GM23248 (cell line): ENCODE measurements around the gene ATF2. TPM values are rescaled to one million over a fixed set of nuclear protein-coding genes. Genes with fewer than 3 reads are reported as not detected.

Source experiments
- DNase-seq: peaks from one replicate; pipeline ENCODE4 v3.0.0-alpha.2; 2015
- H2AFZ ChIP-seq: fragments of 200-600 bp; sonication (generic); 2 replicates; pipeline ENCODE4 v1.6.1; 2016; ENCODE audit warnings: antibody characterized with exemption
- H3F3A ChIP-seq: fragments of 200-600 bp; sonication (generic); 2 replicates; pipeline ENCODE4 v1.6.1; 2016; ENCODE audit warnings: mild to moderate bottlenecking, antibody characterized with exemption, mixed run types; ENCODE audit not compliant: insufficient read depth
- H3K27ac ChIP-seq: fragments of 200-600 bp; sonication (generic); 2 replicates; pipeline ENCODE4 v1.5.1; 2016; ENCODE audit warnings: mild to moderate bottlenecking
- H3K27me3 ChIP-seq: fragments of 200-600 bp; sonication (generic); replicated peaks from 2 replicates; pipeline ENCODE4 v1.6.1; 2016; ENCODE audit warnings: mild to moderate bottlenecking; ENCODE audit not compliant: insufficient read depth
- H3K36me3 ChIP-seq: fragments of 200-600 bp; sonication (generic); 2 replicates; pipeline ENCODE4 v1.6.1; 2016; ENCODE audit warnings: low read depth, mild to moderate bottlenecking
- H3K4me1 ChIP-seq: fragments of 200-600 bp; sonication (generic); 2 replicates; pipeline ENCODE4 v1.6.1; 2016; ENCODE audit warnings: mild to moderate bottlenecking; ENCODE audit not compliant: insufficient read depth
- H3K4me2 ChIP-seq: fragments of 200-600 bp; sonication (generic); one replicate; pipeline ENCODE4 v1.6.1; 2016; ENCODE audit warnings: mild to moderate bottlenecking; ENCODE audit not compliant: unreplicated experiment
- H3K4me3 ChIP-seq: fragments of 200-600 bp; sonication (generic); 2 replicates; pipeline ENCODE4 v1.5.1; 2016; ENCODE audit warnings: mild to moderate bottlenecking
- H3K79me2 ChIP-seq: fragments of 200-600 bp; sonication (generic); 2 replicates; pipeline ENCODE4 v1.6.1; 2016; ENCODE audit warnings: mild to moderate bottlenecking; ENCODE audit not compliant: insufficient read depth
- H3K9ac ChIP-seq: fragments of 200-600 bp; sonication (generic); 2 replicates; pipeline ENCODE4 v1.6.1; 2016; ENCODE audit warnings: mild to moderate bottlenecking
- H3K9me2 ChIP-seq: fragments of 200-600 bp; sonication (generic); 2 replicates; pipeline ENCODE4 v1.6.1; 2016; ENCODE audit warnings: mixed run types, mild to moderate bottlenecking, moderate library complexity; ENCODE audit not compliant: insufficient read depth
- H3K9me3 ChIP-seq: fragments of 200-600 bp; sonication (generic); one replicate; pipeline ENCODE4 v1.6.1; 2017; ENCODE audit warnings: low read depth
- H4K20me1 ChIP-seq: fragments of 200-600 bp; sonication (generic); 2 replicates; pipeline ENCODE4 v1.6.0; 2016; ENCODE audit not compliant: insufficient read depth
- EZH2 ChIP-seq: fragments of 200-600 bp; sonication (generic); IDR thresholded peaks from 2 replicates; pipeline ENCODE4 v1.6.1; 2018; ENCODE audit warnings: antibody characterized with exemption, mild to moderate bottlenecking; ENCODE audit not compliant: insufficient read depth, poor library complexity, severe bottlenecking
- EZH2phosphoT487 ChIP-seq: fragments of 200-600 bp; sonication (generic); IDR thresholded peaks from 2 replicates; pipeline ENCODE4 v1.6.1; 2018; ENCODE audit warnings: antibody characterized with exemption, moderate library complexity, mild to moderate bottlenecking, low read depth; ENCODE audit not compliant: insufficient read depth
- WGBS, 2 experiments: methylation state at CpG; one replicate each; pipeline ENCODE4 v1.1.6; 2015 to 2017; ENCODE audit warnings: low lambda C conversion rate in 2 of 2, low coverage in 1 of 2; ENCODE audit errors: missing lambda C conversion rate in 2 of 2; 5-methylcytosine and 5-hydroxymethylcytosine counted together
- in situ Hi-C: fragments of 300-500 bp; cut with MboI; formaldehyde crosslinking; loops from 2 replicates; pipeline ENCODE4 v1.15.0; 2020
- polyA plus RNA-seq: library from polyadenylated mRNA; unstranded; fragments of >200 nt; fragmentation: Nextera tagmentation; extraction: Ambion mirVana; gene quantifications from 2 replicates; pipeline ENCODE4 v1.2.1, GENCODE V29; 2016
- total RNA-seq: library from RNA; depleted of rRNA; stranded (reverse); fragments of >200 nt; shearing (Covaris generic); gene quantifications from 2 replicates; pipeline ENCODE4 v1.2.3, GENCODE V29; 2014

The ATF2 gene
- total and polyA plus RNA-seq, 2 experiments from 2014 or later: 26.8 to 33.8 TPM

GRCh38 chr2:175183674-175184073 is 15.7 kb upstream of the ATF2 start:
- H3K79me2 ChIP-seq: peaks cover 35% of the 10 kb centered on the region
- 70 to 72% methylated on average over 2 of the region's 2 CpGs for WGBS, 2 experiments
- no peak overlapping the region for H3K9ac ChIP-seq
- peaks cover 16% of the 10 kb centered on the region for H3K36me3 ChIP-seq
- H3K4me2 ChIP-seq: no peak overlapping the region
- no peaks in the 10 kb centered on the region for H4K20me1 ChIP-seq
- DNase-seq: no peak
- in situ Hi-C loops: no loop called here
- H3K9me2 ChIP-seq: peaks cover 3% of the 10 kb centered on the region; the same call in 1 of the 2 replicates
- TF ChIP-seq EZH2 (no peak), EZH2phosphoT487 (no peak)
- H3K27ac ChIP-seq: no peak overlapping the region
- H3K4me3 ChIP-seq: no peak overlapping the region
- no peaks in the 10 kb centered on the region for H3K9me3 ChIP-seq
- H3F3A ChIP-seq: peaks cover 7% of the 10 kb centered on the region; the same call in 1 of the 2 replicates
- no peaks in the 10 kb centered on the region for H3K27me3 ChIP-seq
- no peak overlapping the region for H2AFZ ChIP-seq
- H3K4me1 ChIP-seq: peaks cover 11% of the 10 kb centered on the region; the same call in 1 of the 2 replicates

GRCh38 chr2:175181877-175182308 is 13.9 kb upstream of the ATF2 start:
- H3K9me2 ChIP-seq: peaks cover 3% of the 10 kb centered on the region; the same call in 1 of the 2 replicates
- peaks cover 11% of the 10 kb centered on the region; the same call in 1 of the 2 replicates for H3K4me1 ChIP-seq
- DNase-seq: no peak
- peak overlapping the region; percentile 94 for H3K9ac ChIP-seq
- no peak for TF ChIP-seq EZH2phosphoT487
- TF ChIP-seq EZH2: no peak
- no peak overlapping the region for H3K27ac ChIP-seq
- peak overlapping the region; percentile 93 for H3K4me2 ChIP-seq
- in situ Hi-C loops: no loop called here
- peaks cover 34% of the 10 kb centered on the region for H3K36me3 ChIP-seq
- peak overlapping the region; percentile 97 for H3K4me3 ChIP-seq
- H3K79me2 ChIP-seq: peaks cover 53% of the 10 kb centered on the region
- no peaks in the 10 kb centered on the region for H3K27me3 ChIP-seq
- 48 to 51% methylated on average over 5 of the region's 5 CpGs for WGBS, 2 experiments
- H3K9me3 ChIP-seq: no peaks in the 10 kb centered on the region
- H2AFZ ChIP-seq: peak overlapping the region; percentile 99
- peaks cover 25% of the 10 kb centered on the region; the same call in 1 of the 2 replicates for H3F3A ChIP-seq
- no peaks in the 10 kb centered on the region for H4K20me1 ChIP-seq

- Histone ChIP-seq H3K9ac (peak within 1 kb of the TSS; percentile 94), H3F3A (peaks cover 29% of the 10 kb centered on the region; the same call in 1 of the 2 replicates), H3K4me3 (peak within 1 kb of the TSS; percentile 97), H3K27ac (peak within 1 kb of the TSS; percentile 52), H3K9me2 (peaks cover 3% of the 10 kb centered on the region; the same call in 1 of the 2 replicates), H3K4me2 (peak within 1 kb of the TSS; percentile 93), H2AFZ (peak within 1 kb of the TSS; percentile 99), H3K79me2 (peaks cover 57% of the 10 kb centered on the region), H3K9me3 (no peaks in the 10 kb centered on the region), H3K36me3 (peaks cover 37% of the 10 kb centered on the region), H4K20me1 (no peaks in the 10 kb centered on the region), H3K4me1 (peaks cover 11% of the 10 kb centered on the region; the same call in 1 of the 2 replicates), H3K27me3 (no peaks in the 10 kb centered on the region)
- TF ChIP-seq EZH2phosphoT487: no peak
- no peak for TF ChIP-seq EZH2
- DNase-seq: peak; percentile 97
- in situ Hi-C loops: no loop called here
- 1% methylated on average over 49 to 51 of the region's 53 CpGs for WGBS, 2 experiments
Measured at GRCh38 chr2:175181104-175181876, 13.3 kb upstream of the ATF2 start, which contains the start of gene ATP5MC3. ATP5MC3 (minus strand) TSS chr2:175181710; CDS start chr2:175181393, 317 bp downstream.

GRCh38 chr2:175180701-175181103 is 12.7 kb upstream of the ATF2 start:
- in situ Hi-C loops: no loop called here
- Histone ChIP-seq H3K4me3 (peak overlapping the region; percentile 97), H3K4me1 (peaks cover 11% of the 10 kb centered on the region; the same call in 1 of the 2 replicates), H3F3A (peaks cover 30% of the 10 kb centered on the region; the same call in 1 of the 2 replicates), H3K9me3 (no peaks in the 10 kb centered on the region), H2AFZ (peak overlapping the region; percentile 99), H3K79me2 (peaks cover 57% of the 10 kb centered on the region), H3K27me3 (no peaks in the 10 kb centered on the region), H4K20me1 (no peaks in the 10 kb centered on the region), H3K36me3 (peaks cover 37% of the 10 kb centered on the region), H3K9ac (peak overlapping the region; percentile 94), H3K9me2 (peaks cover 3% of the 10 kb centered on the region; the same call in 1 of the 2 replicates), H3K27ac (peak overlapping the region; percentile 52), H3K4me2 (peak overlapping the region; percentile 93)
- DNase-seq: peak; percentile 81
- TF ChIP-seq EZH2phosphoT487 (no peak), EZH2 (no peak)
- 5 to 8% methylated on average over 10 of the region's 10 CpGs for WGBS, 2 experiments
